HCT116 (cell line): ENCODE measurements around the gene SAMHD1. TPM values are rescaled to one million over a fixed set of nuclear protein-coding genes. Genes with fewer than 3 reads are reported as not detected.

Source experiments
- ATAC-seq: fragments of 200-7000 bp; cut with Tn5 transposase; 2 replicates; pipeline ENCODE4 v1.9.1; 2020; ENCODE audit warnings: mild to moderate bottlenecking, moderate library complexity
- BruUV-seq: library from RNA; stranded (reverse); fragments of 400-500 nt; replicated peaks from 2 replicates; lab custom pipeline; 2021; lab: Mats Ljungman, UMichigan
- CTCF ChIA-PET: fragments of 300-600 bp; sonication (Branson Sonifier 250); formaldehyde crosslinking; loops from one replicate; lab custom pipeline; 2021; ENCODE audit warnings: antibody characterized with exemption; lab: Charles Lee
- POLR2A ChIA-PET: fragments of 300-600, 350-600 bp; sonication (Branson Sonifier 250); formaldehyde crosslinking; loops from one replicate; lab custom pipeline; 2021; ENCODE audit warnings: antibody characterized with exemption; lab: Charles Lee
- RAD21 ChIA-PET, 2 experiments: fragments of 300-600 bp; sonication (Branson Sonifier 250); formaldehyde crosslinking; loops; one replicate each; lab custom pipeline; 2023; ENCODE audit warnings: low total read pairs in 2 of 2; ENCODE audit not compliant: uncharacterized antibody in 2 of 2, unreplicated experiment in 2 of 2, low non-redundant PET in 1 of 2; lab: Charles Lee
- DNase-seq: peaks from one replicate; pipeline ENCODE4 v3.0.0-alpha.2; 2010; ENCODE audit warnings: low read depth, low spot score
- H2AFZ ChIP-seq: fragments of 200-600 bp; shearing (Covaris generic), sonication (generic); 2 replicates; pipeline ENCODE4 v1.6.1; 2017; ENCODE audit warnings: low read depth, mixed run types, mixed read lengths, antibody characterized with exemption, low read length; ENCODE audit not compliant: poor library complexity, severe bottlenecking
- H3K27ac ChIP-seq: 2 replicates; pipeline ENCODE4 v1.5.1; 2012; ENCODE audit warnings: low read depth, low read length
- H3K27me3 ChIP-seq: fragments of 200-600 bp; sonication (generic); 2 replicates; pipeline ENCODE4 v1.6.1; 2016; ENCODE audit warnings: mixed run types, low read length, mixed read lengths; ENCODE audit not compliant: insufficient read depth
- H3K36me3 ChIP-seq, 2 experiments: fragments of 200-500 bp in 1 of 2; fragments of 200-600 bp in 1 of 2; sonication (Bioruptor generic) in 1 of 2; sonication (generic) in 1 of 2; 2 replicates each; pipeline versions ENCODE4 v1.5.1 to v1.6.1; 2014 to 2016; ENCODE audit warnings: low read length in 2 of 2, inconsistent platforms in 1 of 2, mixed read lengths in 1 of 2, mixed run types in 1 of 2; ENCODE audit not compliant: insufficient read depth in 2 of 2, control insufficient read depth in 1 of 2
- H3K4me1 ChIP-seq, 2 experiments: fragments of 200-600 bp in 1 of 2; sonication (generic) in 1 of 2; 2 replicates each; pipeline versions ENCODE4 v1.5.1 to v1.6.1; 2012 to 2017; ENCODE audit warnings: low read length in 2 of 2, inconsistent platforms in 1 of 2, mild to moderate bottlenecking in 1 of 2, mixed read lengths in 1 of 2, mixed run types in 1 of 2, moderate library complexity in 1 of 2; ENCODE audit not compliant: insufficient read depth in 2 of 2, control insufficient read depth in 1 of 2
- H3K4me2 ChIP-seq: fragments of 200-600 bp; sonication (generic); 2 replicates; pipeline ENCODE4 v1.6.1; 2017; ENCODE audit warnings: mixed run types, low read length, mixed read lengths
- H3K4me3 ChIP-seq, 2 experiments: fragments of 200-600 bp in 1 of 2; sonication (generic) in 1 of 2; replicated peaks in 1 of 2; 2 replicates each; pipeline ENCODE4 v1.5.1; 2011 to 2016; ENCODE audit warnings: low read length in 2 of 2, control low read depth in 1 of 2, low read depth in 1 of 2, mild to moderate bottlenecking in 1 of 2, mixed read lengths in 1 of 2, mixed run types in 1 of 2
- H3K79me2 ChIP-seq: fragments of 200-600 bp; sonication (generic); 2 replicates; pipeline ENCODE4 v1.6.1; 2017; ENCODE audit warnings: mild to moderate bottlenecking, mixed run types, low read length, moderate library complexity, mixed read lengths; ENCODE audit not compliant: insufficient read depth
- H3K9ac ChIP-seq: fragments of 200-600 bp; sonication (generic); 2 replicates; pipeline ENCODE4 v1.6.1; 2016; ENCODE audit warnings: low read length, mixed read lengths
- H3K9me2 ChIP-seq: fragments of 200-600 bp; sonication (generic), shearing (Covaris generic); 2 replicates; pipeline ENCODE4 v1.6.1; 2017; ENCODE audit warnings: mixed run types, mild to moderate bottlenecking, moderate library complexity; ENCODE audit not compliant: insufficient read depth
- H3K9me3 ChIP-seq, 2 experiments: fragments of 200-500 bp in 1 of 2; fragments of 200-600 bp in 1 of 2; sonication (Bioruptor generic) in 1 of 2; sonication (generic) in 1 of 2; 2 replicates each; pipeline ENCODE4 v1.6.1; 2014 to 2017; ENCODE audit warnings: low read length in 2 of 2, mixed read lengths in 2 of 2, inconsistent platforms in 1 of 2, low read depth in 1 of 2, mild to moderate bottlenecking in 1 of 2, mixed run types in 1 of 2, moderate library complexity in 1 of 2; ENCODE audit not compliant: control insufficient read depth in 1 of 2, insufficient read depth in 1 of 2
- H4K20me1 ChIP-seq: fragments of 200-600 bp; sonication (generic), shearing (Covaris generic); 2 replicates; pipeline ENCODE4 v1.6.1; 2017; ENCODE audit warnings: mixed run types, mild to moderate bottlenecking, moderate library complexity; ENCODE audit not compliant: insufficient read depth
- CBX3 ChIP-seq: IDR thresholded peaks from 2 replicates; pipeline ENCODE4 v1.6.1; 2012; ENCODE audit warnings: low read depth
- CTCF ChIP-seq, 3 experiments: fragments of 200-600 bp in 1 of 3; sonication (generic) in 1 of 3; IDR thresholded peaks in 2 of 3; conservative IDR thresholded peaks in 1 of 3; 2 replicates each; pipeline ENCODE4 v1.5.1; 2012 to 2017; ENCODE audit warnings: low read depth in 2 of 3, low read length in 2 of 3, antibody characterized with exemption in 1 of 3, borderline replicate concordance in 1 of 3, control low read depth in 1 of 3, mild to moderate bottlenecking in 1 of 3, mixed read lengths in 1 of 3, mixed run types in 1 of 3, moderate library complexity in 1 of 3; ENCODE audit not compliant: insufficient read depth in 1 of 3
- EGR1 ChIP-seq: IDR thresholded peaks from 2 replicates; pipeline ENCODE4 v1.6.1; 2012; ENCODE audit warnings: low read depth
- ELF1 ChIP-seq: IDR thresholded peaks from 2 replicates; pipeline ENCODE4 v1.6.1; 2012; ENCODE audit warnings: low read depth, borderline replicate concordance
- FOSL1 ChIP-seq: IDR thresholded peaks from 2 replicates; pipeline ENCODE4 v1.6.1; 2012; ENCODE audit warnings: low read depth
- POLR2A ChIP-seq: IDR thresholded peaks from 2 replicates; pipeline ENCODE4 v1.7.0; 2011; ENCODE audit warnings: borderline replicate concordance; ENCODE audit not compliant: insufficient read depth, insufficient read length; ENCODE audit errors: extremely low read depth
- POLR2AphosphoS5 ChIP-seq: IDR thresholded peaks from 2 replicates; pipeline ENCODE4 v1.6.1; 2011; ENCODE audit warnings: mild to moderate bottlenecking, low read depth, low read length, moderate library complexity
- RAD21 ChIP-seq: IDR thresholded peaks from 2 replicates; pipeline ENCODE4 v1.6.1; 2012; ENCODE audit warnings: low read depth, mild to moderate bottlenecking
- SP1 ChIP-seq: IDR thresholded peaks from 2 replicates; pipeline ENCODE4 v1.6.1; 2012; ENCODE audit warnings: low read depth
- SRF ChIP-seq: IDR thresholded peaks from 2 replicates; pipeline ENCODE4 v1.6.1; 2012; ENCODE audit warnings: low read depth
- TCF7L2 ChIP-seq: IDR thresholded peaks from 2 replicates; pipeline ENCODE4 v1.7.0; 2011; ENCODE audit warnings: borderline replicate concordance, inconsistent platforms; ENCODE audit not compliant: insufficient read depth, insufficient read length; ENCODE audit errors: extremely low read depth
- YY1 ChIP-seq: IDR thresholded peaks from 2 replicates; pipeline ENCODE4 v1.6.1; 2011; ENCODE audit warnings: low read length, low read depth, moderate library complexity, mild to moderate bottlenecking; ENCODE audit not compliant: insufficient replicate concordance; ENCODE audit errors: extremely low read depth
- ZBTB33 ChIP-seq: IDR thresholded peaks from 2 replicates; pipeline ENCODE4 v1.6.1; 2011; ENCODE audit warnings: mild to moderate bottlenecking, low read length, moderate library complexity; ENCODE audit not compliant: insufficient replicate concordance; ENCODE audit errors: extremely low read depth
- intact Hi-C: fragments of 100-400 bp; cut with micrococcal nuclease; formaldehyde crosslinking; loops from 2 replicates; pipeline ENCODE4 v1.10.0; 2022
- total RNA-seq: library from RNA; stranded (reverse); gene quantifications from one replicate; pipeline ENCODE4 v1.2.1, GENCODE V29; 2021; ENCODE audit not compliant: unreplicated experiment

The SAMHD1 gene
- total RNA-seq, 1 experiment from 2014 or later = 21.4 TPM

- TF ChIP-seq EGR1 (no peak), ZBTB33 (no peak), POLR2A (no peak), TCF7L2 (no peak), POLR2AphosphoS5 (no peak), RAD21 (no peak), CTCF (IDR thresholded peaks at IDR 0.05 in 2 of 3, conservative IDR thresholded peaks at IDR 0.05 in 1 of 3; ENCODE audit: borderline replicate concordance in 1 of 3, insufficient read depth in 1 of 3, low read depth in 2 of 3, low read length in 2 of 3) (no peak), ELF1 (no peak), CBX3 (no peak), FOSL1 (no peak), YY1 (no peak), SP1 (no peak), SRF (no peak)
- Histone ChIP-seq H3K79me2 (peaks cover 38% of the 10 kb centered on the region; the same call in 1 of the 2 replicates), H2AFZ (no peak overlapping the region), H3K9me3 (no peaks in the 10 kb centered on the region), H3K36me3 (no peaks in the 10 kb centered on the region), H3K4me1 (peaks cover 10 to 41% of the 10 kb centered on the region in 2 experiments; a peak in 3 of 4 replicates), H3K4me2 (no peak overlapping the region), H3K9ac (no peak overlapping the region), H3K9me2 (no peaks in the 10 kb centered on the region), H3K4me3 (no peak overlapping the region), H3K27ac (no peak overlapping the region), H3K27me3 (no peaks in the 10 kb centered on the region), H4K20me1 (no peaks in the 10 kb centered on the region)
- ATAC-seq (no peak), DNase-seq (no peak)
- RAD21 ChIA-PET = no interaction called here
- BruUV-seq = no TSS peak
- POLR2A ChIA-PET = no interaction called here
- intact Hi-C loops = no loop called here
- CTCF ChIA-PET = no interaction called here
These were observed 99.3 kb downstream of the SAMHD1 start for GRCh38 chr20:36852187-36852586.
